ENCODE measurements around the gene ARHGAP27. TPM values are rescaled to one million over a fixed set of nuclear protein-coding genes. Genes with fewer than 3 reads are reported as not detected.

Gene ARHGAP27
- total RNA-seq, 1 donor from 2014 or later: 27.1 TPM

DNA sequence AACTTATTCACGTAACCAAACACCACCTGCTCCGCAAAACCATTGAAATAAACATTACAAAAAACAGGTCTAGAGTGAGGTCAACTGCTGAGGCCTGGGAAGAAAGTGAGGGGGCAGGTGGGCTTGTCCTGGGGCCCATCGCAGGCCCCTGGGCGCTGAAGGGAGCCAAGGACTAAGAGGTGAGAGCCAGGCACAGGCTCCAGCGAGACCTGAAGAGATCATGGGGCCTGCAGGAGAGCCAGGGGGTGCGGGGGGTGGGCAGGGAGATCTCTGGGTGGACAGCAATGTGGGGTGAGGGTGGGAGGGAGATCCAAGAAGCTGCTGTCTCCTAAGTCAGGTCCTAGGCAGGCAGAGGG, 7.9 kb downstream of the ARHGAP27 start:
- TF ChIP-seq, protein P1, sequence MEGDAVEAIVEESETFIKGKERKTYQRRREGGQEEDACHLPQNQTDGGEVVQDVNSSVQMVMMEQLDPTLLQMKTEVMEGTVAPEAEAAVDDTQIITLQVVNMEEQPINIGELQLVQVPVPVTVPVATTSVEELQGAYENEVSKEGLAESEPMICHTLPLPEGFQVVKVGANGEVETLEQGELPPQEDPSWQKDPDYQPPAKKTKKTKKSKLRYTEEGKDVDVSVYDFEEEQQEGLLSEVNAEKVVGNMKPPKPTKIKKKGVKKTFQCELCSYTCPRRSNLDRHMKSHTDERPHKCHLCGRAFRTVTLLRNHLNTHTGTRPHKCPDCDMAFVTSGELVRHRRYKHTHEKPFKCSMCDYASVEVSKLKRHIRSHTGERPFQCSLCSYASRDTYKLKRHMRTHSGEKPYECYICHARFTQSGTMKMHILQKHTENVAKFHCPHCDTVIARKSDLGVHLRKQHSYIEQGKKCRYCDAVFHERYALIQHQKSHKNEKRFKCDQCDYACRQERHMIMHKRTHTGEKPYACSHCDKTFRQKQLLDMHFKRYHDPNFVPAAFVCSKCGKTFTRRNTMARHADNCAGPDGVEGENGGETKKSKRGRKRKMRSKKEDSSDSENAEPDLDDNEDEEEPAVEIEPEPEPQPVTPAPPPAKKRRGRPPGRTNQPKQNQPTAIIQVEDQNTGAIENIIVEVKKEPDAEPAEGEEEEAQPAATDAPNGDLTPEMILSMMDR (IDR thresholded peaks at IDR 0.05; ENCODE audit: insufficient read depth, low read length, severe bottlenecking): no peak
- DNase-seq (ENCODE audit: low read depth): no peak
- no peak for FAIRE-seq

DNA sequence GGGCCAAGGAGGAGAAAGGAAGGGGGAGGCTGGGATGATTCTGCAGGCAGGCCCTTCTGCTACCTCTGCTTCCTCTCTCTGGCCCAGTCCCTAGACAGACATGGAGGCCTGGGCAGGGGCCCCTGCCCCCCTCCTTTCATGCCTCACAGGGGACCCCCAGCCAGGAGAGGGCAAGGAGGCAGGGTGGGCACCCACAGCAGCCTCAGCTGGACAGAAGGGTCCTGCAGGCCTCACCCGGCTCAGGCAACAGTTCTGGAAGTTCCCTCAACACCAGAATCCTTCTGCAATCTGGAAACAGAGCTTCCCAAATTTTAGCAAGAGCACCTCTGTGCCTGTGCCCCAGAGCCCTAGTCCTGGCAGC, 8.7 kb downstream of the ARHGAP27 start:
- no peaks in the 10 kb centered on the region for H3K27me3 ChIP-seq (ENCODE audit: control insufficient read depth, insufficient read depth, low read length)
- no peak for FAIRE-seq
- peaks cover 3% of the 10 kb centered on the region for H3K36me3 ChIP-seq (ENCODE audit: control insufficient read depth, insufficient read depth, low read length)
- TF ChIP-seq, protein P1 (IDR thresholded peaks at IDR 0.05; ENCODE audit: insufficient read depth, low read length, severe bottlenecking): no peak
- no peak overlapping the region for H3K4me3 ChIP-seq (ENCODE audit: low read depth, low read length)
- no peak for DNase-seq (ENCODE audit: low read depth)

More for the DNA sequence above, 7.9 kb downstream of the ARHGAP27 start:
- peak overlapping the region; percentile 37 for H3K4me3 ChIP-seq (ENCODE audit: low read depth, low read length)
- no peaks in the 10 kb centered on the region for H3K27me3 ChIP-seq (ENCODE audit: control insufficient read depth, insufficient read depth, low read length)
- H3K36me3 ChIP-seq (ENCODE audit: control insufficient read depth, insufficient read depth, low read length): peaks cover 4% of the 10 kb centered on the region

DNA sequence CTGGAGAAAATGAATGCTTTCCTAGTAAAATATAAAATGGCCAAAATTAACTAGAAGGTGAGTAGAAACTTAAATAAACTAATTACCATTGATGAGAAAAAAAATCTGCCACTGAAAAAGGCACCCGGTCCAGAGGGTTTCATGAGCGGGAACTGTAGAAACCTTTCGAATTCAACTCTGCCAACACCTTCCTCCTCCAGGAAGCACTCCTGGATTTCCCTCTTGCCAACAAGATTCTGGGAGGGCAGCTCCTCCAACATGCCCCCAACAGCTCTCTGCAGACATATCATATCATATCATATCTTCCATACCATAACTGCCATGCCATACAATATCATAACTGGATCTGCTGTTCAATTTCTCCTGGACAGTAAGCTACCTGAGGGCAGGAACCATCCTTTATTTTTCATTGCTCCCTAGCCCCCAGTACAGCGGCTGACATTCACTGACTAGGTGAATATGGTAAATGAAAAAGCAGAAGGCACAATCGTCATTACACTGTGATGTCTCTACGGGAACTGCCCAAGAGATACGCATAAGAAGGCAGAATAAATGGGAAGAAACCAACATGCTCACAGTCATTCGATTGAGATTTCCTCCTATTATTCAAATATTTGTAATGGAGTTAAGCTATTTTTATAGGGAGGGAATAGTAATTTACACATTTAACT, 9.2 kb downstream of the ARHGAP27 start:
- TF ChIP-seq, protein P1 (IDR thresholded peaks at IDR 0.05; ENCODE audit: insufficient read depth, low read length, severe bottlenecking): no peak
- DNase-seq (ENCODE audit: low read depth) (no peak), FAIRE-seq (no peak)
- no peaks in the 10 kb centered on the region for H3K27me3 ChIP-seq (ENCODE audit: control insufficient read depth, insufficient read depth, low read length)
- H3K36me3 ChIP-seq (ENCODE audit: control insufficient read depth, insufficient read depth, low read length): peaks cover 6% of the 10 kb centered on the region
- no peak overlapping the region for H3K4me3 ChIP-seq (ENCODE audit: low read depth, low read length)

DNA sequence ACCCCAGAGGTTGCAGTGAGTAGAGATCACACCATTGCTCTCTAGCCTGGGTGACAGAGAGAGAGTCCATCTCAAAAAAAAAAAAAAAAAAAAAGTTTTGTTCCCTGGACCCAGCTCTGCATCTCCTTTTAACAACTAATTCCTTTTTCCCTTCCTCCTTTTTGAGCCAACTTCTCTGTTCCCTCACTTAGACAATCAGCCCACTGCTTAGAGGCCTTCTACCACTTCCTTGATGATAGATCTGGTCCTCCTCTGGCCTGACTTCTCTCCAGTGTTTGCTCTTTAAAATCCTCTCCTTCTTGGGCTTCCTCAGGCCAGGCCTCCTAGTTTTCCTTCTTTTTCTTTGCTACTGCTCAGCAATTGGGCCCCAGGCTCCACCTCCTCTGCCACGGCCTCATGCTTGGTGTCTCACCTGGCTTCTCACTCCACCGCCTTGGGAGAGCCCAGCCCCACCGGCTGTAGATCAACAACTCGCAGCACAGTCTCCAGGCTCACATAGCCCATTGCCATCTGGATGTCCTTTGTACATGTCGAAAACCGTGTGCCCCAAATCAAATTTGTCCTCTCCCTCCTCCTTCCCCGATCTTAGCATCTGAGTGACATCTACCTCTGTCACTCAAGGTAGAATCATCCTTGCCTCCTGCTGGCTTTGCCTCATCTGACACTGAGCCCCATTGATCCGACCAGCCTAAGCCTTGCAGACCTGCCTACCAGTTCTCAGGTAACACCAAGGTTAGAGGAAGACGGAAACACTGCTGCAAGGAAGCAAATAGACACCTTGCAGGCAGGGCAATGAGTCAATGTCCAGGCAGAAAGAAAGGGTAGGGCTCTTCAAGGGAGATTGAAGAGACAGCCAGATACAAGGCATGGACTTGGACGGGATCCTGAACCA, 17.4 kb downstream of the ARHGAP27 start:
- TF ChIP-seq, protein P1 (IDR thresholded peaks at IDR 0.05; ENCODE audit: insufficient read depth, low read length, severe bottlenecking): no peak
- no peaks in the 10 kb centered on the region for H3K27me3 ChIP-seq (ENCODE audit: control insufficient read depth, insufficient read depth, low read length)
- H3K36me3 ChIP-seq (ENCODE audit: control insufficient read depth, insufficient read depth, low read length): peaks cover 8% of the 10 kb centered on the region
- FAIRE-seq: peak; percentile 88
- no peak overlapping the region for H3K4me3 ChIP-seq (ENCODE audit: low read depth, low read length)
- no peak for DNase-seq (ENCODE audit: low read depth)

- H3K27me3 ChIP-seq (ENCODE audit: control insufficient read depth, insufficient read depth, low read length): no peaks in the 10 kb centered on the region
- DNase-seq (ENCODE audit: low read depth): no peak
- peaks cover 8% of the 10 kb centered on the region for H3K36me3 ChIP-seq (ENCODE audit: control insufficient read depth, insufficient read depth, low read length)
- no peak for FAIRE-seq
- TF ChIP-seq, protein P1 (IDR thresholded peaks at IDR 0.05; ENCODE audit: insufficient read depth, low read length, severe bottlenecking): no peak
- H3K4me3 ChIP-seq (ENCODE audit: low read depth, low read length): no peak overlapping the region
Observed at GRCh38 chr17:45413498-45413923, 19.2 kb downstream of the ARHGAP27 start.

Measured in bronchial epithelial cell (primary cell).